Measurements from ENCODE around the gene PLEKHH2. TPM values are rescaled to one million over a fixed set of nuclear protein-coding genes. Genes with fewer than 3 reads are reported as not detected.
A peak's percentile ranks its signal among the peaks of the same experiment; 100 is the strongest.
"Not testable (repeated sequence)": the region's sequence is repeated elsewhere in the genome, so short reads cannot be mapped to it uniquely, and the experiment has no call there.

PLEKHH2 gene
- total and polyA plus RNA-seq, 11 donors: 0.10 to 6.5 (median 1.2) TPM

GRCh38 chr2:43653506-43653905, 16.4 kb downstream of the PLEKHH2 start:
- no peaks in the 10 kb centered on the region for H3K36me3 ChIP-seq
- no peak for DNase-seq
- no peak overlapping the region for H3K4me3 ChIP-seq
- peaks cover 0 to 6% (median 0%) of the 10 kb centered on the region in 9 donors for H3K27me3 ChIP-seq
- no peak overlapping the region for H3K27ac ChIP-seq
- H3K9me3 ChIP-seq: peaks cover 0 to 5% (median 0%) of the 10 kb centered on the region in 12 donors
- WGBS, 4 donors: 72 to 81% (median 78%) methylated on average over 2 of the region's 2 CpGs
- no peak for ATAC-seq
- H3K4me1 ChIP-seq: peaks cover 0 to 10% (median 0%) of the 10 kb centered on the region in 12 donors
- intact Hi-C loops (cut with DNase I): no loop called here
- TF ChIP-seq, protein P1, sequence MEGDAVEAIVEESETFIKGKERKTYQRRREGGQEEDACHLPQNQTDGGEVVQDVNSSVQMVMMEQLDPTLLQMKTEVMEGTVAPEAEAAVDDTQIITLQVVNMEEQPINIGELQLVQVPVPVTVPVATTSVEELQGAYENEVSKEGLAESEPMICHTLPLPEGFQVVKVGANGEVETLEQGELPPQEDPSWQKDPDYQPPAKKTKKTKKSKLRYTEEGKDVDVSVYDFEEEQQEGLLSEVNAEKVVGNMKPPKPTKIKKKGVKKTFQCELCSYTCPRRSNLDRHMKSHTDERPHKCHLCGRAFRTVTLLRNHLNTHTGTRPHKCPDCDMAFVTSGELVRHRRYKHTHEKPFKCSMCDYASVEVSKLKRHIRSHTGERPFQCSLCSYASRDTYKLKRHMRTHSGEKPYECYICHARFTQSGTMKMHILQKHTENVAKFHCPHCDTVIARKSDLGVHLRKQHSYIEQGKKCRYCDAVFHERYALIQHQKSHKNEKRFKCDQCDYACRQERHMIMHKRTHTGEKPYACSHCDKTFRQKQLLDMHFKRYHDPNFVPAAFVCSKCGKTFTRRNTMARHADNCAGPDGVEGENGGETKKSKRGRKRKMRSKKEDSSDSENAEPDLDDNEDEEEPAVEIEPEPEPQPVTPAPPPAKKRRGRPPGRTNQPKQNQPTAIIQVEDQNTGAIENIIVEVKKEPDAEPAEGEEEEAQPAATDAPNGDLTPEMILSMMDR (IDR thresholded peaks at IDR 0.05): no peak
- TF ChIP-seq POLR2A (IDR thresholded peaks at IDR 0.05): no peak

- Histone ChIP-seq H3K27ac (no peak overlapping the region), H3K9me3 (peaks cover 0 to 5% (median 0%) of the 10 kb centered on the region in 12 donors), H3K36me3 (no peaks in the 10 kb centered on the region), H3K4me1 (no peaks in the 10 kb centered on the region), H3K4me3 (no peak overlapping the region), H3K27me3 (peaks cover 0 to under 1% (median 0%) of the 10 kb centered on the region in 9 donors)
- no peak for DNase-seq
- intact Hi-C loops (cut with DNase I): no loop called here
- TF ChIP-seq POLR2A (IDR thresholded peaks at IDR 0.05): no peak
- TF ChIP-seq, protein P1 (IDR thresholded peaks at IDR 0.05): no peak
- 81 to 88% (median 83%) methylated on average over 3 of the region's 3 CpGs for WGBS, 4 donors
- ATAC-seq: no peak
Observed at GRCh38 chr2:43657241-43657640, 20.2 kb downstream of the PLEKHH2 start.

GRCh38 chr2:43675646-43676321, 38.7 kb downstream of the PLEKHH2 start:
- Histone ChIP-seq H3K27ac (peak overlapping the region in 7 of 12 donors; percentile 1 to 77 (median 35)), H3K27me3 (peaks cover 0 to 11% (median 0%) of the 10 kb centered on the region in 9 donors), H3K9me3 (peaks cover 0 to 11% (median 0%) of the 10 kb centered on the region in 12 donors), H3K36me3 (no peaks in the 10 kb centered on the region), H3K4me3 (peak overlapping the region; percentile 10 to 73 (median 56)), H3K4me1 (peaks cover 0 to 14% (median 0%) of the 10 kb centered on the region in 12 donors)
- intact Hi-C loops (cut with DNase I): no loop called here
- ATAC-seq (no peak), DNase-seq (no peak)
- TF ChIP-seq, protein P1 (IDR thresholded peaks at IDR 0.05): no peak
- TF ChIP-seq POLR2A (IDR thresholded peaks at IDR 0.05): no peak
- WGBS, 4 donors: 58 to 68% (median 58%) methylated on average over 14 of the region's 14 CpGs

- intact Hi-C loops (cut with DNase I): no loop called here
- peak; percentile 59 to 81 (median 66) for DNase-seq
Observed at GRCh38 chr2:43676322-43677050, 39.4 kb downstream of the PLEKHH2 start, which contains the start of gene C1GALT1C1L. C1GALT1C1L (minus strand) TSS chr2:43676429; CDS start chr2:43676322, 107 bp downstream.

DNA sequence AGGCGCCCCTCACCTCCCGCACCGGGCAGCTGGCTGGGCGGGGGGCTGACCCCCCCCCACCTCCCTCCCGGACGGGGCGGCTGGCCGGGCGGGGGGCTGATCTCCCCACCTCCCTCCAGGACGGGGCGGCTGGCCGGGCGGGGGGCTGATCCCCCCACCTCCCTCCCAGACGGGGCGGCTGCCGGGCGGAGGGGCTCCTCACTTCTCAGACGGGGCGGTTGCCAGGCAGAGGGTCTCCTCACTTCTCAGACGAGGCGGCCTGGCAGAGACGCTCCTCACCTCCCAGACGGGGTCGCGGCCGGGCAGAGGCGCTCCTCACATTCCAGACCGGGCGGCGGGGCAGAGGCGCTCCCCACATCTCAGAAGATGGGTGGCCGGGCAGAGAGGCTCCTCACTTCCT, 40.7 kb downstream of the PLEKHH2 start:
- DNase-seq; H3K36me3 ChIP-seq; H3K27ac ChIP-seq; H3K9me3 ChIP-seq; H3K4me3 ChIP-seq; ATAC-seq; intact Hi-C loops (cut with DNase I): not testable (repeated sequence)
- H3K4me1 ChIP-seq: peaks cover 0 to 14% (median 0%) of the 10 kb centered on the region in 12 donors
- H3K27me3 ChIP-seq: peaks cover 0 to 11% (median 0%) of the 10 kb centered on the region in 9 donors
- 90 to 97% (median 96%) methylated on average over 2 to 32 of the region's 32 CpGs for WGBS, 4 donors

More at GRCh38 chr2:43676322-43677050, 39.4 kb downstream of the PLEKHH2 start, which contains the start of gene C1GALT1C1L:
- 12 to 23% (median 14%) methylated on average over 27 of the region's 27 CpGs for WGBS, 4 donors
- Histone ChIP-seq H3K36me3 (peaks cover 0 to 3% (median 0%) of the 10 kb centered on the region in 9 donors), H3K4me1 (peaks cover 0 to 14% (median 0%) of the 10 kb centered on the region in 12 donors), H3K4me3 (peak within 1 kb of the TSS; percentile 10 to 73 (median 56)), H3K27ac (peak within 1 kb of the TSS in 7 of 12 donors; percentile 1 to 77 (median 35)), H3K27me3 (peaks cover 0 to 11% (median 0%) of the 10 kb centered on the region in 9 donors), H3K9me3 (peaks cover 0 to 10% (median 0%) of the 10 kb centered on the region in 12 donors)
- TF ChIP-seq POLR2A (IDR thresholded peaks at IDR 0.05): peak in 1 of 2 donors; percentile 19
- TF ChIP-seq, protein P1 (IDR thresholded peaks at IDR 0.05): no peak
- ATAC-seq: peak; percentile 87 to 98 (median 91)
